HG03280 (cell line): Measurements from ENCODE around the gene SENP8.

Experiments used
- ATAC-seq: cut with Tn5 transposase; IDR thresholded peaks from one replicate; pipeline ENCODE4 v1.9.1; 2021; ENCODE audit warnings: mild to moderate bottlenecking, moderate library complexity; ENCODE audit not compliant: unreplicated experiment

The SENP8 gene

DNA sequence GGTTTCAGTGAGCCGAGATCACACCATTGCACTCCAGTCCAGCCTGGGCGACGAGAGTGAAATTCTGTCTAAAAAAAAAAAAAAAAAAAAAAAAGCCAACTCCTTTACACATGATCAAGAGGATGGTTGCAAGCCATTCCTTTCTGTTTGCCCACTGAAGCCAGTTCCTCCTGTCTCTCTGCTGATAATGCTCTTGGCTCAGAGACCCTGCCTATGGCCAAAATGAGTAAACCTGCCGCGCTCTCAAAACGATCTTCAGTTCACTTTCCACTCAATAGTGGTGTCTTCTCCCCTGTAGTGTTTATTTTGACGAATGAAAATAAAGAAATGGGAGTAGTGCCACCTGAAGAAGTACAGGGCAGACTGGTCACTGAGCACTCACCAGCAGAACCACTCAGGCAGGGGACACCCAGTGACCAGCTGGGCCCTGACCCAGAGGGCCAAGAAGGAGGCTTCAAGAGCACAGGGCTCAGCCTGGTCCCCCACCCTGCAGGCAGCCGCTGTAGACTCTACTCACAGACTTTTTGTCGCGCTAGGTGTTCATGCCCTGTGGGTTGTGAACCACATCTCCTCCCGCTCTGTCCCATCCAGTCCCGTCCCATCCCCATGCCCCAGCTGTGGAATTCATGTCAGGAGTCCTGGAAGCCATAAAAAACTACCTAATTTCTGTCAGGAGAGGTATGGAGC is 55.8 kb downstream of the SENP8 start:
- ATAC-seq = no peak

DNA sequence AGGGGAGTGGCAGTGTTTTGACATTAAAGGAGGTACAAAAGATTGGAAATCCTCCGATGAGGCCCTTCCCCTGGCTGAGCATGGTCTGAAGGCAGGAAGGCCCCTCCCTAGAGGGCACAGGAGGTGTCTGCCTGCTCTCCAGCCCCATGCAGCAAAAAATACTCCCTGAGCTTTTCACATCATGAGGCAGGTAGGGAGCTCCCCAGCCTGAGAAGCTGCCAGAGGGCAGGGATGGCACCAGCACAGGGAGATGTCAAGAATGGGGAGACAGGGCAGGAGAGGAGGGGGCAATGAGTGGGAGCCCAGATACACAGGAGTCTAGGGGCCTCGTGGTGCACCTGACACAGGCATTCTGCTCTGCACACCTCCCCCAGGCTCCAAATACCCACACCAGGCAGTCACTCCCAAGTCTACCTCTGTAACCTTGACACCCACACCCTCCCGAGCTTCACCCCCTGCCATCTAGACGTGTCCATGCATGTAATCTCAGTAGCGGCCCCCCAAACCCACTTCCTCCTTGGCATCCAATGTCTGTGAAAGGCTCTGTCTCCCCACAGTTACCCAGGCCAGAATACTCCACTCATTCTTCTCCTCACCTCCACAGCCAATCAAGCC is 56.5 kb downstream of the SENP8 start:
- no peak for ATAC-seq

GRCh38 chr15:72175186-72176044 is 57.2 kb downstream of the SENP8 start:
- ATAC-seq = no peak

DNA sequence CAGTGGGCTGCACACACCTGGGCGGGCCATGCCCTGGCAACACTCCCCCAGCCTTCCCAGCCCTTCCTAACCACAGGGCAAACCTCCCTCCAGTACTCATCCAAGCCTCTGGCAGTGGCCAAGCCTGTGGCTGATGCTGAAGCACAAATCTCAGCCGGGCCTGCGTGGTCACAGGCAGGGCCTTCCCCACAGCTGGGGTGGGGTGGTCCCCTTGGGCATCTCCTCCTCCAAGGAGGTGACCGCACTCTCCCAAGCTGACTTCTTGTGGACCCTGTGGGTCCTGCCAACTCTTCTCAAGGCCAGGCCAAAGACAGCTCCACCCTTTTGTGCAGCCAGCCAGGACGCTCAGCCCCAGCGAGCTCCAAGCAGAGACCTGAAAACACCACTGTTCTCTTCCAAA is 58.0 kb downstream of the SENP8 start:
- no peak for ATAC-seq

DNA sequence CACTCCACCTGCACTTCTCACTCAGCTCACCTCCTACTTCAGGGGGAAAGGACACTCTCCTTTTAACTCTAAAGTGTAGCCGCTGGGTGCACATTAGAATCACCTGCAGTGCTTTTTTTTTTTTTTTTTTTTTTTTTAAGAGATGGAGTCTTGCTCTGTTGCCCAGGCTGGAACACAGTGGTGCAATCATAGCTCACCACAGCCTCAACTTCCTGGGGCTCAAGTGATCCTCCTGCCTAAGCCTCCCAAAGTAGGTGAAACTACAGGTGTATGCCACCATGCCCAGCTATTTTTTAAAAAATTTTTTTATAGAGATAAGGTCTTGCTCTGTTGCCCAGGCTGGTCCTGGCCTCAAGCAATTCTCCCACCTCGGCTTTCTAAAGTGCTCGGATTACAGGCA is 58.5 kb downstream of the SENP8 start:
- no peak for ATAC-seq

GRCh38 chr15:72178976-72179585 is 60.9 kb downstream of the SENP8 start:
- ATAC-seq = no peak

- no peak for ATAC-seq
Measured at GRCh38 chr15:72179950-72180581, 61.9 kb downstream of the SENP8 start.

GRCh38 chr15:72180761-72181324 is 62.6 kb downstream of the SENP8 start:
- ATAC-seq = no peak

GRCh38 chr15:72182244-72182643 is 64.0 kb downstream of the SENP8 start:
- no peak for ATAC-seq

GRCh38 chr15:72182673-72183072 is 64.5 kb downstream of the SENP8 start:
- no peak for ATAC-seq

DNA sequence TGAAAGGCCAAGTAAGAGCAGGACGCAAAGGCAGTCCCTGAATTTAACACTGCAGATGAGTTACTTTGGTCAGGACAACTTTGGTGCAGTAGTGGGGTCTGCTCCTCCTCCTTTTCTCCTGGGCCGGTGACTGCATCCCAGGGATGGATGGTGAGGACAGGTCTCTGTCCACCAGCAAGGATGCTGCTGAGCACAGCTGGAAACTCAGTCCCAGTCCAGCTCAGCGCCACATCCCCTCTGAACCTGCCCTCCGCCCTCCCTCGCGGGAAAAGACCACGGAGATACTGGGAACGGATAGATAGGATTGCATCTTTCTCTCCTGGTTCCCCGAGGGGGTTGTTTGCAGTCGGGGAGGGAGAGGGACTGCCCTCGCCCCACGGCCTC is 65.6 kb downstream of the SENP8 start:
- no peak for ATAC-seq

- ATAC-seq = no peak
Measured at GRCh38 chr15:72184165-72184811, 66.1 kb downstream of the SENP8 start.

- no peak for ATAC-seq
Measured at GRCh38 chr15:72189250-72189902, 71.2 kb downstream of the SENP8 start.

- ATAC-seq = no peak
Measured at GRCh38 chr15:72192416-72192815, 74.2 kb downstream of the SENP8 start.
